ENCODE results near the gene PEG3. TPM values are rescaled to one million over a fixed set of nuclear protein-coding genes. Genes with fewer than 3 reads are reported as not detected.

The PEG3 gene
- total RNA-seq, 1 donor from 2014 or later = not detected

GRCh38 chr19:56877069-56877715 is 36.7 kb upstream of the PEG3 start:
- Mint-ChIP-seq H3K4me3 (ENCODE audit: unreplicated experiment) (no peak overlapping the region), H3K27me3 (ENCODE audit: unreplicated experiment) (no peaks in the 10 kb centered on the region), H3K36me3 (ENCODE audit: unreplicated experiment) (peaks cover under 1% of the 10 kb centered on the region), H3K9me3 (ENCODE audit: unreplicated experiment) (peaks cover 39% of the 10 kb centered on the region), H3K27ac (ENCODE audit: unreplicated experiment) (no peak overlapping the region), H3K4me1 (ENCODE audit: unreplicated experiment) (no peaks in the 10 kb centered on the region)
- DNase-seq (ENCODE audit: extremely low spot score, unreplicated experiment) = peak; percentile 57
- TF ChIP-seq CTCF (IDR thresholded peaks at IDR 0.05) = no peak

- no peak for TF ChIP-seq CTCF (IDR thresholded peaks at IDR 0.05)
- no peak overlapping the region for H3K4me3 Mint-ChIP-seq (ENCODE audit: unreplicated experiment)
- no peaks in the 10 kb centered on the region for H3K27me3 Mint-ChIP-seq (ENCODE audit: unreplicated experiment)
- no peak overlapping the region for H3K27ac Mint-ChIP-seq (ENCODE audit: unreplicated experiment)
- DNase-seq (ENCODE audit: extremely low spot score, unreplicated experiment) = no peak
- H3K36me3 Mint-ChIP-seq (ENCODE audit: unreplicated experiment) = no peaks in the 10 kb centered on the region
- no peaks in the 10 kb centered on the region for H3K4me1 Mint-ChIP-seq (ENCODE audit: unreplicated experiment)
- H3K9me3 Mint-ChIP-seq (ENCODE audit: unreplicated experiment) = peaks cover 37% of the 10 kb centered on the region
Observed at GRCh38 chr19:56875717-56876116, 35.2 kb upstream of the PEG3 start.

DNA sequence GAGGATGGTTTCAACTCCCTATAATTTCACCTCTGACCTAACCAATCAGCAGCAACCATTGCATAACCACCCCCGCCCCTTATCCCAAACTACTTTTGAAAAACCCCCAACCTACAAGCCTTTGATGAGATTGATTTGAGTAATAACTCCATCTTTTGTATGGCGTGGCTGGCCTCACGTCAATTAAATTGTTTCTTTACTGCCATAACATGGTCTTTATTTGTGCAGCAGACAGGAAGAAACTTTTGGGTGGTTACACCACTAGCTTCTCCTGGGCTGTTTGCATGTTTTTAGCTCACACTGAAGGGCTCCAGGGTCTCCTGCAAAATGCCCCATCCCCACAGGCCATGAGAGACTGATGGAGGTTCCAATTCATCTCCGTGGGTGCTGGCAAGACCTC is 34.0 kb upstream of the PEG3 start:
- Mint-ChIP-seq H3K4me3 (ENCODE audit: unreplicated experiment) (no peak overlapping the region), H3K36me3 (ENCODE audit: unreplicated experiment) (no peaks in the 10 kb centered on the region), H3K27me3 (ENCODE audit: unreplicated experiment) (no peaks in the 10 kb centered on the region), H3K27ac (ENCODE audit: unreplicated experiment) (no peak overlapping the region), H3K4me1 (ENCODE audit: unreplicated experiment) (no peaks in the 10 kb centered on the region), H3K9me3 (ENCODE audit: unreplicated experiment) (peaks cover 35% of the 10 kb centered on the region)
- TF ChIP-seq CTCF (IDR thresholded peaks at IDR 0.05) = no peak
- no peak for DNase-seq (ENCODE audit: extremely low spot score, unreplicated experiment)

DNA sequence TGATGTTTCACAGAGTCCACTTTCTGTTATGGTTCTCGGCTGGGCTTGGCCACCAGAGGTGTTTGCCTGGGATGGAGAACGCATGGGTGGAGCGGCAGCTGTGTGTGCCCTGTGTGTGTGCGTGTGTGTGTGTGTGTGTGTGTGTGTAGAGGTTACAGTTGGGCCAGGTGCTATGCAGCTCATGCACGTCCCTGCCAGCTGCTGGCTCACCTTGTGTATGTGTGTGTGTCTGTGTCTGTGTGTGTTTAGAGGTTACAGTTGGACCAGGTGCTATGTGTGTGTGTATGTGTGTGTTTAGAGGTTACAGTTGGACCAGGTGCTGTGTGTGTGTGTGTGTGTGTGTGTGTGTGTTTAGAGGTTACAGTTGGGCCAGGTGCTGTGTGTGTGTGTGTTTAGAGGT is 33.0 kb upstream of the PEG3 start:
- no peak overlapping the region for H3K4me3 Mint-ChIP-seq (ENCODE audit: unreplicated experiment)
- no peaks in the 10 kb centered on the region for H3K27me3 Mint-ChIP-seq (ENCODE audit: unreplicated experiment)
- peaks cover 35% of the 10 kb centered on the region for H3K9me3 Mint-ChIP-seq (ENCODE audit: unreplicated experiment)

GRCh38 chr19:56869886-56870285 is 29.4 kb upstream of the PEG3 start:
- Mint-ChIP-seq H3K27me3 (ENCODE audit: unreplicated experiment) (no peaks in the 10 kb centered on the region), H3K27ac (ENCODE audit: unreplicated experiment) (no peak overlapping the region), H3K36me3 (ENCODE audit: unreplicated experiment) (no peaks in the 10 kb centered on the region), H3K4me1 (ENCODE audit: unreplicated experiment) (no peaks in the 10 kb centered on the region), H3K9me3 (ENCODE audit: unreplicated experiment) (peaks cover 53% of the 10 kb centered on the region), H3K4me3 (ENCODE audit: unreplicated experiment) (no peak overlapping the region)
- DNase-seq (ENCODE audit: extremely low spot score, unreplicated experiment) = no peak
- no peak for TF ChIP-seq CTCF (IDR thresholded peaks at IDR 0.05)

More for the DNA sequence above, 33.0 kb upstream of the PEG3 start:
- Mint-ChIP-seq H3K27ac (ENCODE audit: unreplicated experiment) (no peak overlapping the region), H3K36me3 (ENCODE audit: unreplicated experiment) (no peaks in the 10 kb centered on the region), H3K4me1 (ENCODE audit: unreplicated experiment) (no peaks in the 10 kb centered on the region)
- TF ChIP-seq CTCF (IDR thresholded peaks at IDR 0.05) = no peak
- no peak for DNase-seq (ENCODE audit: extremely low spot score, unreplicated experiment)
